Measurements from ENCODE around the gene S1PR1.
"Not testable (repeated sequence)": the region's sequence is repeated elsewhere in the genome, so short reads cannot be mapped to it uniquely, and the experiment has no call there.

S1PR1 gene

GRCh38 chr1:101236516-101237228, at the start of gene S1PR1:
S1PR1 (plus strand) TSS chr1:101237019; CDS start chr1:101238985, 1,966 bp downstream.
- peak; percentile 64 for DNase-seq (ENCODE audit: low read depth, low spot score)

- DNase-seq (ENCODE audit: low read depth, low spot score) = no peak
Observed at GRCh38 chr1:101187297-101187696, 49.5 kb upstream of the S1PR1 start.

GRCh38 chr1:101188331-101188730, 48.5 kb upstream of the S1PR1 start:
- no peak for DNase-seq (ENCODE audit: low read depth, low spot score)

GRCh38 chr1:101188968-101189367, 47.9 kb upstream of the S1PR1 start:
- not testable (repeated sequence) for DNase-seq (ENCODE audit: low read depth, low spot score)

- DNase-seq (ENCODE audit: low read depth, low spot score) = no peak
Observed at GRCh38 chr1:101190441-101190840, 46.4 kb upstream of the S1PR1 start.

GRCh38 chr1:101191049-101191448, 45.8 kb upstream of the S1PR1 start:
- no peak for DNase-seq (ENCODE audit: low read depth, low spot score)

GRCh38 chr1:101193733-101194169, 43.1 kb upstream of the S1PR1 start:
- DNase-seq (ENCODE audit: low read depth, low spot score) = no peak

- DNase-seq (ENCODE audit: low read depth, low spot score) = no peak
Observed at GRCh38 chr1:101194746-101195145, 42.1 kb upstream of the S1PR1 start.

- no peak for DNase-seq (ENCODE audit: low read depth, low spot score)
Observed at GRCh38 chr1:101196668-101197067, 40.2 kb upstream of the S1PR1 start.

GRCh38 chr1:101198842-101199636, 37.8 kb upstream of the S1PR1 start:
- DNase-seq (ENCODE audit: low read depth, low spot score) = no peak

GRCh38 chr1:101199637-101199982, 37.2 kb upstream of the S1PR1 start:
- no peak for DNase-seq (ENCODE audit: low read depth, low spot score)

GRCh38 chr1:101200513-101200912, 36.3 kb upstream of the S1PR1 start:
- peak; percentile 45 for DNase-seq (ENCODE audit: low read depth, low spot score)

GRCh38 chr1:101203820-101204540, 32.8 kb upstream of the S1PR1 start:
- DNase-seq (ENCODE audit: low read depth, low spot score) = no peak

GRCh38 chr1:101205457-101205856, 31.4 kb upstream of the S1PR1 start:
- no peak for DNase-seq (ENCODE audit: low read depth, low spot score)

GRCh38 chr1:101206139-101206538, 30.7 kb upstream of the S1PR1 start:
- not testable (repeated sequence) for DNase-seq (ENCODE audit: low read depth, low spot score)

- not testable (repeated sequence) for DNase-seq (ENCODE audit: low read depth, low spot score)
Observed at GRCh38 chr1:101207271-101207670, 29.5 kb upstream of the S1PR1 start.

GRCh38 chr1:101207891-101208290, 28.9 kb upstream of the S1PR1 start:
- DNase-seq (ENCODE audit: low read depth, low spot score) = no peak

GRCh38 chr1:101215363-101216011, 21.3 kb upstream of the S1PR1 start:
- DNase-seq (ENCODE audit: low read depth, low spot score) = no peak

GRCh38 chr1:101216623-101217022, 20.2 kb upstream of the S1PR1 start:
- no peak for DNase-seq (ENCODE audit: low read depth, low spot score)

GRCh38 chr1:101217148-101217547, 19.7 kb upstream of the S1PR1 start:
- no peak for DNase-seq (ENCODE audit: low read depth, low spot score)

GRCh38 chr1:101218968-101219367, 17.9 kb upstream of the S1PR1 start:
- not testable (repeated sequence) for DNase-seq (ENCODE audit: low read depth, low spot score)
